K562 (cell line): Measurements from ENCODE around the gene DISC1. TPM values are rescaled to one million over a fixed set of nuclear protein-coding genes. Genes with fewer than 3 reads are reported as not detected.
A peak's percentile ranks its signal among the peaks of the same experiment; 100 is the strongest.
"Not testable (repeated sequence)": the region's sequence is repeated elsewhere in the genome, so short reads cannot be mapped to it uniquely, and the experiment has no call there.

Experiments
- ATAC-seq: fragments of 200-7000 bp; cut with Tn5 transposase; 3 replicates; pipeline ENCODE4 v1.9.1; 2020; ENCODE audit warnings: moderate library complexity
- BruUV-seq: library from RNA; stranded (reverse); fragments of 400-500 nt; replicated peaks from 2 replicates; lab custom pipeline; 2021; lab: Mats Ljungman, UMichigan
- CTCF ChIA-PET: fragments of 300-600 bp; formaldehyde crosslinking; extraction: SDS; loops from one replicate; lab custom pipeline; 2021; ENCODE audit warnings: low intra/inter-chr PET ratio; lab: Yijun Ruan, JAX
- POLR2A ChIA-PET: fragments of 300-600, 350-650 bp; sonication (Branson Sonifier 250); formaldehyde crosslinking; extraction: SDS; loops from one replicate; lab custom pipeline; 2021; ENCODE audit warnings: antibody characterized with exemption, inconsistent platforms; lab: Yijun Ruan, JAX
- DNase-seq, 4 experiments: peaks; one replicate each; pipeline versions ENCODE4 v3.0.0 to v3.0.0-alpha.2; 2011 to 2018; ENCODE audit warnings: low spot score in 3 of 4, mixed read lengths in 3 of 4; ENCODE audit errors: extremely low read depth in 1 of 4
- FAIRE-seq: peaks from 2 replicates; lab custom pipeline; 2011; peaks lifted over from hg19 to GRCh38; lab: Jason Lieb, UNC
- H2AFZ ChIP-seq: 2 replicates; pipeline ENCODE4 v1.6.0; 2011; ENCODE audit warnings: low read depth, low read length, control low read depth, inconsistent platforms
- H3K27ac ChIP-seq: fragments of 200-600 bp; 3 replicates; pipeline ENCODE4 v1.8.0; 2011; ENCODE audit warnings: low read depth, mild to moderate bottlenecking, control low read depth, inconsistent platforms, low read length, moderate library complexity, mixed read lengths; ENCODE audit errors: extremely low read depth
- H3K27me3 ChIP-seq, 2 experiments: fragments of 300-600 bp in 1 of 2; 2 replicates in 1 of 2; 3 replicates in 1 of 2; pipeline versions ENCODE4 v1.6.0 to v1.8.0; 2011; ENCODE audit warnings: inconsistent platforms in 2 of 2, low read length in 2 of 2, mild to moderate bottlenecking in 1 of 2, mixed read lengths in 1 of 2, moderate library complexity in 1 of 2; ENCODE audit not compliant: control insufficient read depth in 2 of 2, insufficient read depth in 2 of 2
- H3K36me3 ChIP-seq: fragments of 300-600 bp; 3 replicates; pipeline ENCODE4 v1.8.0; 2011; ENCODE audit warnings: mild to moderate bottlenecking, low read length, inconsistent platforms; ENCODE audit not compliant: control insufficient read depth, insufficient read depth
- H3K4me1 ChIP-seq, 2 experiments: fragments of 200-600 bp in 1 of 2; replicated peaks in 1 of 2; 2 replicates in 1 of 2; 3 replicates in 1 of 2; pipeline versions ENCODE4 v1.5.1 to v1.8.0; 2011; ENCODE audit warnings: inconsistent platforms in 2 of 2, low read length in 2 of 2, mild to moderate bottlenecking in 1 of 2, mixed read lengths in 1 of 2, moderate library complexity in 1 of 2; ENCODE audit not compliant: control insufficient read depth in 2 of 2, insufficient read depth in 2 of 2
- H3K4me2 ChIP-seq: 2 replicates; pipeline ENCODE4 v1.6.1; 2011; ENCODE audit warnings: low read length, control low read depth, inconsistent platforms, mixed read lengths; ENCODE audit not compliant: insufficient read depth
- H3K4me3 ChIP-seq: fragments of 200-600 bp; sonication (generic), shearing (Covaris generic); 2 replicates; pipeline ENCODE4 v1.5.1; 2016; ENCODE audit warnings: control low read depth, inconsistent platforms
- H3K79me2 ChIP-seq: fragments of 200-600 bp; 3 replicates; pipeline ENCODE4 v1.8.0; 2011; ENCODE audit warnings: low read length, inconsistent platforms; ENCODE audit not compliant: control insufficient read depth, insufficient read depth
- H3K9ac ChIP-seq, 2 experiments: 2 replicates each; pipeline versions ENCODE4 v1.6.0 to v1.6.1; 2011; ENCODE audit warnings: low read depth in 2 of 2, low read length in 2 of 2, control low read depth in 1 of 2, inconsistent platforms in 1 of 2, mild to moderate bottlenecking in 1 of 2, mixed read lengths in 1 of 2; ENCODE audit not compliant: insufficient read depth in 1 of 2
- H3K9me1 ChIP-seq: one replicate; pipeline ENCODE4 v1.6.0; 2011; ENCODE audit warnings: inconsistent platforms, mild to moderate bottlenecking, low read length, moderate library complexity; ENCODE audit not compliant: control insufficient read depth, insufficient read depth
- H3K9me3 ChIP-seq: replicated peaks from 2 replicates; pipeline ENCODE4 v1.5.1; 2011; ENCODE audit warnings: low read depth, low read length, inconsistent platforms; ENCODE audit not compliant: control insufficient read depth, insufficient read depth
- H4K20me1 ChIP-seq: replicated peaks from 2 replicates; pipeline ENCODE4 v1.6.1; 2011; ENCODE audit warnings: low read length, inconsistent platforms, mixed read lengths; ENCODE audit not compliant: control insufficient read depth, insufficient read depth
- BRD9 ChIP-seq: fragments of 450-650 bp; IDR thresholded peaks from 2 replicates; pipeline ENCODE4 v1.6.1; 2018; ENCODE audit warnings: low read depth; ENCODE audit not compliant: partially characterized antibody
- C11orf30 ChIP-seq: fragments of 450-650 bp; IDR thresholded peaks from 2 replicates; pipeline ENCODE4 v1.6.1; 2016; ENCODE audit warnings: low read depth, mild to moderate bottlenecking
- CREB1 ChIP-seq, 2 experiments: sonication (generic) in 1 of 2; formaldehyde crosslinking in 1 of 2; IDR thresholded peaks; 2 replicates each; pipeline versions ENCODE4 v1.6.1 to v1.8.0; 2012 to 2022; ENCODE audit warnings: inconsistent platforms in 1 of 2, mild to moderate bottlenecking in 1 of 2, missing genetic modification reagents in 1 of 2, moderate library complexity in 1 of 2
- FOXM1 ChIP-seq, 2 experiments: fragments of 450-650 bp in 1 of 2; sonication (generic) in 1 of 2; formaldehyde crosslinking in 1 of 2; IDR thresholded peaks; 2 replicates each; pipeline versions ENCODE4 v1.6.1 to v1.9.0; 2017 to 2022; ENCODE audit warnings: low read depth in 2 of 2, mild to moderate bottlenecking in 2 of 2, missing genetic modification reagents in 1 of 2, moderate library complexity in 1 of 2
- NR4A1 ChIP-seq, 2 experiments: fragments of 250-450 bp in 1 of 2; fragments of 450-650 bp in 1 of 2; sonication (Bioruptor Pico) in 1 of 2; IDR thresholded peaks; 2 replicates each; pipeline versions ENCODE4 v1.4.0 to v1.6.1; 2016 to 2020; ENCODE audit warnings: mild to moderate bottlenecking in 2 of 2, missing compliant biosample characterization in 1 of 2, missing genetic modification characterization in 1 of 2, moderate library complexity in 1 of 2
- ZKSCAN8 ChIP-seq: fragments of 200-800 bp; sonication (Bioruptor generic); IDR thresholded peaks from 2 replicates; pipeline ENCODE4 v1.6.1; 2016; ENCODE audit warnings: missing genetic modification characterization, missing compliant biosample characterization
- ZNF146 ChIP-seq: IDR thresholded peaks from one replicate; pipeline ENCODE4 v1.6.1; 2018; ENCODE audit warnings: missing compliant biosample characterization; ENCODE audit not compliant: unreplicated experiment
- ZNF217 ChIP-seq: sonication (generic); formaldehyde crosslinking; IDR thresholded peaks from 2 replicates; pipeline ENCODE4 v1.8.0; 2022; ENCODE audit warnings: mild to moderate bottlenecking, missing genetic modification reagents
- ZZZ3 ChIP-seq: fragments of 450-650 bp; IDR thresholded peaks from 2 replicates; pipeline ENCODE4 v1.6.1; 2016; ENCODE audit warnings: antibody characterized with exemption, mild to moderate bottlenecking, moderate library complexity
- WGBS: fragments of 100-300 bp; shearing (Covaris generic); methylation state at CpG from one replicate; pipeline ENCODE4 v1.1.6; 2016; ENCODE audit warnings: low coverage, mixed read lengths; ENCODE audit not compliant: insufficient coverage; ENCODE audit errors: missing lambda C conversion rate; 5-methylcytosine and 5-hydroxymethylcytosine counted together
- in situ Hi-C: fragments of 300-500 bp; cut with MboI; formaldehyde crosslinking; loops from 4 replicates; pipeline ENCODE4 v1.15.0; 2018; ENCODE audit warnings: inconsistent platforms, mixed read lengths
- intact Hi-C: fragments of 100-400 bp; cut with micrococcal nuclease; formaldehyde crosslinking; loops from 2 replicates; pipeline ENCODE4 v1.14.2; 2022
- polyA plus RNA-seq, 8 experiments: library from polyadenylated mRNA; depleted of rRNA in 4 of 8; stranded (reverse) in 5 of 8; unstranded in 3 of 8; fragments of >200 nt; fragmentation: Nextera tagmentation in 2 of 8; fragmentation: Illumina TruSeq in 1 of 8; extraction: Ambion mirVana in 2 of 8; extraction: Trizol in 1 of 8; gene quantifications; 2 replicates each; pipeline versions ENCODE4 v1.2.1 to v1.2.3, GENCODE V29; 2011 to 2014; ENCODE audit warnings: inconsistent platforms in 1 of 8, missing spikeins in 1 of 8
- total RNA-seq, 7 experiments: library from RNA; depleted of rRNA in 6 of 7; stranded (reverse); fragments of >200 nt in 6 of 7; fragmentation: Illumina TruSeq in 2 of 7; extraction: Trizol in 2 of 7; gene quantifications; 2 replicates each; pipeline versions ENCODE4 v1.2.1 to v1.2.3, GENCODE V29; 2011 to 2021; ENCODE audit warnings: low replicate concordance in 1 of 7
- TF ChIP-seq, protein P1 (sequence below): sonication (generic); formaldehyde crosslinking; IDR thresholded peaks from 2 replicates; pipeline ENCODE4 v1.8.0; 2022; ENCODE audit warnings: mild to moderate bottlenecking, missing genetic modification reagents

The DISC1 gene
- total and polyA plus RNA-seq, 9 of the 15 experiments (the other 6 are each of a cell fraction or from before 2014, with no cell fraction given): 0.01 to 0.11 (median 0.08) TPM; not detected in 1

DNA sequence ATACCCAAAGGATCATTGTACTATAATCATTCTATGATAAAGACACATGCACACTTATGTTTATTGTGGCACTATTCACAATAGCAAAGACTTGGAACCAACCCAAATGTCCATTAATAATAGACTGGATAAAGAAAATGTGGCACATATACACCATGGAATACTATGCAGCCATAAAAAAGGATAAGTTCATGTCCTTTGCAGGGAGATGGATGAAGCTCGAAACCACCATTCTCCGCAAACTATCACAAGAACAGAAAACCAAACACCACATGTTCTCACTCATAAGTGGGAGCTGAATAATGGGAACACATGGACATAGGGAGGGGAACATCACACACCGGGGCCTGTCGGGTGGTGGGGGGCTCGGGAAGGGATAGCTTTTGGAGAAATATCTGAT lies 321.5 kb downstream of the DISC1 start:
- H3K4me2 ChIP-seq, ATAC-seq, H4K20me1 ChIP-seq, H3K27ac ChIP-seq, FAIRE-seq, BruUV-seq, DNase-seq, H3K79me2 ChIP-seq, H3K27me3 ChIP-seq, H3K9me3 ChIP-seq, CTCF ChIA-PET, H3K36me3 ChIP-seq, intact Hi-C loops, H3K4me3 ChIP-seq, H3K9ac ChIP-seq, POLR2A ChIA-PET, H3K4me1 ChIP-seq, H2AFZ ChIP-seq, H3K9me1 ChIP-seq, in situ Hi-C loops: not testable (repeated sequence)
- peak; percentile 50 for TF ChIP-seq ZNF146
- 12% methylated on average over 5 of the region's 5 CpGs for WGBS

DNA sequence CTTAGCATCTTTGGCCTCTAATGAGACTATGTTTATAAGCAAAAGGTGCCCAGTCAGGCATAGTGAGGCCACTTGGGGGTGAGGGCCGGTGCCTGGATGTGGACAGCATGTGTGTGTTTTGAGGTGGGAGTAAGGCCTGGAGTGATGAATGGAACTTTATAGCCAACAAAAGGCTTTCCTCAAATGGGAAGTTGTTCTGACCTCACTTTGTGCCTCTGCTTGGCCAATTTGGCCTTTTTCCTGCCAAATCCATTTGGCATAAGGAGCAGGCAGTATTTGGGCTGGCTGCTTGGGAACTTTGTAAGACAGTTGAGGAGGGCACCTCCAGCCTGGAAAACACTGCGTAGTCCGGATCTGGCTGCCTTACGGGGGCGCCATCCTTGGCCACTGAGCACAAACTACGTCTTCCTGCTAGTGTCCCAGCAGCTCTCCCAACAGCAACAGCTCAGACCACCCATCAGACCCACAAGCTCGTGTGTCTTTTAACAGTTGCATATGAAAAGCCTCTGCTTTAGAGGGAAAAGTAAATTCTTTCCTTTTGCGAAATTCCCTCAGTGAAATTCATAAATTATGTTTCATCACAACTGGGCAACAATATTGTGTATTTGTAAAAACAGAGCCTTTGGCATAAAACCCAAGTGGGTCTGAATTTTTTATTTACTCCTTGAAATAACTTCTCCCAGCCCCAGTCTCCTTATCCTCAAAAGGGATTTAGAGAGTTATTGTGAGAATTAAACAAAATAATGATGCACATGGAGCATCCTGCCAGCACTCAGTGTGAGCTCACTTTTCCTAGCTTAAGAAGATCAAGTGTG lies 322.9 kb downstream of the DISC1 start:
- Histone ChIP-seq H3K4me1 (no peaks in the 10 kb centered on the region), H3K9me1 (no peaks in the 10 kb centered on the region), H3K9ac (no peak overlapping the region), H2AFZ (no peak overlapping the region), H3K27ac (no peak overlapping the region), H3K4me3 (no peak overlapping the region), H3K36me3 (no peaks in the 10 kb centered on the region), H3K9me3 (no peaks in the 10 kb centered on the region), H3K79me2 (no peaks in the 10 kb centered on the region), H3K4me2 (no peak overlapping the region), H3K27me3 (no peaks in the 10 kb centered on the region), H4K20me1 (no peaks in the 10 kb centered on the region)
- CTCF ChIA-PET: no interaction called here
- DNase-seq: no peak
- in situ Hi-C loops: no loop called here
- FAIRE-seq: no peak
- no peak for ATAC-seq
- POLR2A ChIA-PET: no interaction called here
- WGBS: under 1% methylated on average over 8 of the region's 8 CpGs
- intact Hi-C loops: no loop called here
- BruUV-seq: no TSS peak
- TF ChIP-seq C11orf30 (no peak), FOXM1 (IDR thresholded peaks at IDR 0.05; ENCODE audit: low read depth) (no peak), FOXM1 (CRISPR knock-in tag; IDR thresholded peaks at IDR 0.05; ENCODE audit: low read depth) (no peak), CREB1 (IDR thresholded peaks at IDR 0.05) (no peak), CREB1 (CRISPR knock-in tag; IDR thresholded peaks at IDR 0.05) (no peak), BRD9 (no peak), NR4A1 (CRISPR knock-in tag; IDR thresholded peaks at IDR 0.05) (no peak), NR4A1 (tag; IDR thresholded peaks at IDR 0.05) (no peak), ZKSCAN8 (no peak), ZNF217 (CRISPR knock-in tag) (no peak), ZZZ3 (no peak)
- TF ChIP-seq, protein P1, sequence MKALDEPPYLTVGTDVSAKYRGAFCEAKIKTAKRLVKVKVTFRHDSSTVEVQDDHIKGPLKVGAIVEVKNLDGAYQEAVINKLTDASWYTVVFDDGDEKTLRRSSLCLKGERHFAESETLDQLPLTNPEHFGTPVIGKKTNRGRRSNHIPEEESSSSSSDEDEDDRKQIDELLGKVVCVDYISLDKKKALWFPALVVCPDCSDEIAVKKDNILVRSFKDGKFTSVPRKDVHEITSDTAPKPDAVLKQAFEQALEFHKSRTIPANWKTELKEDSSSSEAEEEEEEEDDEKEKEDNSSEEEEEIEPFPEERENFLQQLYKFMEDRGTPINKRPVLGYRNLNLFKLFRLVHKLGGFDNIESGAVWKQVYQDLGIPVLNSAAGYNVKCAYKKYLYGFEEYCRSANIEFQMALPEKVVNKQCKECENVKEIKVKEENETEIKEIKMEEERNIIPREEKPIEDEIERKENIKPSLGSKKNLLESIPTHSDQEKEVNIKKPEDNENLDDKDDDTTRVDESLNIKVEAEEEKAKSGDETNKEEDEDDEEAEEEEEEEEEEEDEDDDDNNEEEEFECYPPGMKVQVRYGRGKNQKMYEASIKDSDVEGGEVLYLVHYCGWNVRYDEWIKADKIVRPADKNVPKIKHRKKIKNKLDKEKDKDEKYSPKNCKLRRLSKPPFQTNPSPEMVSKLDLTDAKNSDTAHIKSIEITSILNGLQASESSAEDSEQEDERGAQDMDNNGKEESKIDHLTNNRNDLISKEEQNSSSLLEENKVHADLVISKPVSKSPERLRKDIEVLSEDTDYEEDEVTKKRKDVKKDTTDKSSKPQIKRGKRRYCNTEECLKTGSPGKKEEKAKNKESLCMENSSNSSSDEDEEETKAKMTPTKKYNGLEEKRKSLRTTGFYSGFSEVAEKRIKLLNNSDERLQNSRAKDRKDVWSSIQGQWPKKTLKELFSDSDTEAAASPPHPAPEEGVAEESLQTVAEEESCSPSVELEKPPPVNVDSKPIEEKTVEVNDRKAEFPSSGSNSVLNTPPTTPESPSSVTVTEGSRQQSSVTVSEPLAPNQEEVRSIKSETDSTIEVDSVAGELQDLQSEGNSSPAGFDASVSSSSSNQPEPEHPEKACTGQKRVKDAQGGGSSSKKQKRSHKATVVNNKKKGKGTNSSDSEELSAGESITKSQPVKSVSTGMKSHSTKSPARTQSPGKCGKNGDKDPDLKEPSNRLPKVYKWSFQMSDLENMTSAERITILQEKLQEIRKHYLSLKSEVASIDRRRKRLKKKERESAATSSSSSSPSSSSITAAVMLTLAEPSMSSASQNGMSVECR (CRISPR knock-in tag): no peak
